H1 (cell line): ENCODE results near the gene STK39. TPM values are rescaled to one million over a fixed set of nuclear protein-coding genes. Genes with fewer than 3 reads are reported as not detected.

Source experiments
- CTCF ChIA-PET: fragments of 300-600 bp; sonication (Branson Sonifier 250); formaldehyde crosslinking; loops from one replicate; lab custom pipeline; 2021; ENCODE audit not compliant: partially characterized antibody; lab: Charles Lee
- POLR2A ChIA-PET: fragments of 300-600 bp; sonication (Branson Sonifier 250); formaldehyde crosslinking; loops from one replicate; lab custom pipeline; 2021; ENCODE audit warnings: inconsistent platforms; ENCODE audit not compliant: partially characterized antibody; lab: Charles Lee
- DNase-seq, 2 experiments: peaks; one replicate each; pipeline versions ENCODE4 v3.0.0 to v3.0.0-alpha.2; 2010 to 2022; ENCODE audit warnings: low spot score in 2 of 2, low read depth in 1 of 2, mixed read lengths in 1 of 2
- FAIRE-seq: peaks from 2 replicates; lab custom pipeline; 2011; peaks lifted over from hg19 to GRCh38; lab: Jason Lieb, UNC
- H2AFZ ChIP-seq: 2 replicates; pipeline ENCODE4 v1.8.1; 2012; ENCODE audit warnings: low read length, inconsistent platforms
- H2AK5ac ChIP-seq: 2 replicates; pipeline ENCODE4 v1.6.1; 2013; ENCODE audit warnings: low read depth, low read length
- H2BK120ac ChIP-seq: replicated peaks from 2 replicates; pipeline ENCODE3; 2013; ENCODE audit warnings: low read depth, low read length, inconsistent platforms
- H2BK12ac ChIP-seq: 2 replicates; pipeline ENCODE4 v1.6.1; 2013; ENCODE audit warnings: low read depth, low read length
- H2BK15ac ChIP-seq: 2 replicates; pipeline ENCODE4 v1.6.1; 2013; ENCODE audit warnings: low read length
- H2BK20ac ChIP-seq: 2 replicates; pipeline ENCODE4 v1.6.1; 2013; ENCODE audit warnings: low read length
- H2BK5ac ChIP-seq: 2 replicates; pipeline ENCODE4 v1.6.1; 2013; ENCODE audit warnings: low read depth, low read length
- H3K14ac ChIP-seq: 2 replicates; pipeline ENCODE4 v1.6.1; 2013; ENCODE audit warnings: inconsistent platforms; ENCODE audit not compliant: insufficient read length
- H3K18ac ChIP-seq: 2 replicates; pipeline ENCODE4 v1.6.1; 2013; ENCODE audit warnings: low read length; ENCODE audit errors: extremely low read depth
- H3K23ac ChIP-seq: 2 replicates; pipeline ENCODE4 v1.6.1; 2013; ENCODE audit warnings: inconsistent platforms; ENCODE audit not compliant: insufficient read length
- H3K23me2 ChIP-seq: 2 replicates; pipeline ENCODE4 v1.6.1; 2013; ENCODE audit warnings: low read depth, low read length
- H3K27ac ChIP-seq: 2 replicates; pipeline ENCODE4 v1.6.1; 2011; ENCODE audit warnings: low read depth, low read length, inconsistent platforms
- H3K27me3 ChIP-seq, 4 experiments: replicated peaks in 1 of 4; 1 replicate in 1 of 4; 2 replicates in 3 of 4; pipeline versions ENCODE4 v1.6.1 to v1.8.1; 2011 to 2013; ENCODE audit warnings: low read length in 3 of 4, mild to moderate bottlenecking in 3 of 4, inconsistent platforms in 2 of 4, mixed read lengths in 2 of 4, moderate library complexity in 1 of 4; ENCODE audit not compliant: control insufficient read depth in 3 of 4, insufficient read depth in 3 of 4; ENCODE audit errors: extremely low read depth in 1 of 4
- H3K36me3 ChIP-seq, 4 experiments: 2 replicates each; pipeline versions ENCODE4 v1.6.1 to v1.8.1; 2011 to 2013; ENCODE audit warnings: mild to moderate bottlenecking in 4 of 4, low read length in 3 of 4, moderate library complexity in 2 of 4, control low read depth in 1 of 4, inconsistent platforms in 1 of 4; ENCODE audit not compliant: insufficient read depth in 4 of 4, control insufficient read depth in 2 of 4
- H3K4ac ChIP-seq: replicated peaks from 2 replicates; pipeline ENCODE3; 2013; ENCODE audit warnings: low read length, low read depth, mixed read lengths, inconsistent platforms; ENCODE audit not compliant: insufficient read length
- H3K4me1 ChIP-seq, 4 experiments: replicated peaks in 1 of 4; 1 replicate in 1 of 4; 2 replicates in 3 of 4; pipeline versions ENCODE4 v1.6.1 to v1.8.1; 2011 to 2013; ENCODE audit warnings: low read length in 3 of 4, inconsistent platforms in 2 of 4, mixed read lengths in 1 of 4; ENCODE audit not compliant: insufficient read depth in 4 of 4, control insufficient read depth in 3 of 4
- H3K4me2 ChIP-seq, 2 experiments: 2 replicates each; pipeline versions ENCODE4 v1.6.1 to v1.8.1; 2011 to 2013; ENCODE audit warnings: low read depth in 2 of 2, low read length in 2 of 2, control low read depth in 1 of 2, inconsistent platforms in 1 of 2, mild to moderate bottlenecking in 1 of 2; ENCODE audit not compliant: insufficient read depth in 1 of 2
- H3K4me3 ChIP-seq, 4 experiments: fragments of 200-600, 300-600 bp in 1 of 4; sonication (generic), shearing (Covaris generic), sonication (Bioruptor Twin) in 1 of 4; 2 replicates each; pipeline versions ENCODE4 v1.5.1 to v1.8.1; 2011 to 2016; ENCODE audit warnings: low read length in 4 of 4, low read depth in 3 of 4, control low read depth in 2 of 4, inconsistent platforms in 2 of 4, mild to moderate bottlenecking in 2 of 4, mixed read lengths in 1 of 4, moderate library complexity in 1 of 4; ENCODE audit not compliant: insufficient read depth in 2 of 4; ENCODE audit errors: extremely low read depth in 1 of 4
- H3K56ac ChIP-seq: replicated peaks from 2 replicates; pipeline ENCODE3; 2013; ENCODE audit warnings: low read depth, mild to moderate bottlenecking, mixed read lengths, low read length, inconsistent platforms; ENCODE audit not compliant: insufficient read length
- H3K79me1 ChIP-seq: 2 replicates; pipeline ENCODE4 v1.6.1; 2013; ENCODE audit warnings: low read depth, low read length, control low read depth
- H3K79me2 ChIP-seq, 2 experiments: 2 replicates each; pipeline versions ENCODE4 v1.6.1 to v1.8.1; 2012 to 2013; ENCODE audit warnings: low read length in 2 of 2, mild to moderate bottlenecking in 2 of 2, inconsistent platforms in 1 of 2; ENCODE audit not compliant: insufficient read depth in 2 of 2, control insufficient read depth in 1 of 2
- H3K9ac ChIP-seq, 4 experiments: replicated peaks in 1 of 4; 1 replicate in 1 of 4; 2 replicates in 3 of 4; pipeline versions ENCODE4 v1.6.1 to v1.8.1; 2011 to 2013; ENCODE audit warnings: low read depth in 3 of 4, low read length in 3 of 4, control low read depth in 2 of 4, mild to moderate bottlenecking in 2 of 4, moderate library complexity in 2 of 4, inconsistent platforms in 1 of 4; ENCODE audit errors: extremely low read depth in 1 of 4
- H3K9me3 ChIP-seq, 2 experiments: 2 replicates each; pipeline versions ENCODE4 v1.6.1 to v1.8.1; 2012 to 2013; ENCODE audit warnings: mild to moderate bottlenecking in 2 of 2, moderate library complexity in 2 of 2, control low read depth in 1 of 2, inconsistent platforms in 1 of 2, low read depth in 1 of 2, low read length in 1 of 2, mixed read lengths in 1 of 2; ENCODE audit not compliant: insufficient read depth in 2 of 2
- H4K20me1 ChIP-seq, 2 experiments: replicated peaks in 1 of 2; 2 replicates each; pipeline versions ENCODE3 to v1.8.1; 2011 to 2013; ENCODE audit warnings: inconsistent platforms in 2 of 2, low read length in 2 of 2, mild to moderate bottlenecking in 1 of 2; ENCODE audit not compliant: insufficient read depth in 2 of 2, control insufficient read depth in 1 of 2
- H4K5ac ChIP-seq: 2 replicates; pipeline ENCODE4 v1.6.1; 2013; ENCODE audit warnings: low read length, low read depth, mixed read lengths, inconsistent platforms; ENCODE audit not compliant: insufficient read length
- H4K8ac ChIP-seq: 2 replicates; pipeline ENCODE4 v1.8.0; 2013; ENCODE audit warnings: mild to moderate bottlenecking, moderate library complexity, low read length, inconsistent platforms; ENCODE audit not compliant: insufficient read depth; ENCODE audit errors: extremely low read depth
- H4K91ac ChIP-seq: replicated peaks from 2 replicates; pipeline ENCODE3; 2013; ENCODE audit warnings: low read length, mixed read lengths, inconsistent platforms; ENCODE audit not compliant: insufficient read length
- CBX5 ChIP-seq: fragments of 300-800, 300-1000 bp; sonication (generic); IDR thresholded peaks from 2 replicates; pipeline ENCODE4 v1.7.1; 2016; ENCODE audit warnings: antibody characterized with exemption, low read length, low read depth
- CTBP2 ChIP-seq: IDR thresholded peaks from 2 replicates; pipeline ENCODE4 v1.7.0; 2011; ENCODE audit warnings: borderline replicate concordance, mild to moderate bottlenecking, moderate library complexity, mixed read lengths, low read length; ENCODE audit not compliant: insufficient read depth, insufficient read length
- E2F6 ChIP-seq: IDR thresholded peaks from 2 replicates; pipeline ENCODE4 v1.6.1; 2012; ENCODE audit warnings: inconsistent platforms
- EP300 ChIP-seq, 2 experiments: IDR thresholded peaks; 1 replicate in 1 of 2; 2 replicates in 1 of 2; pipeline ENCODE4 v1.6.1; 2011 to 2012; ENCODE audit warnings: low read depth in 2 of 2, low read length in 2 of 2, mild to moderate bottlenecking in 2 of 2, borderline replicate concordance in 1 of 2, inconsistent platforms in 1 of 2, moderate library complexity in 1 of 2
- POLR2AphosphoS5 ChIP-seq: IDR thresholded peaks from 2 replicates; pipeline ENCODE4 v1.6.1; 2011; ENCODE audit warnings: low read depth, low read length
- RFX5 ChIP-seq: IDR thresholded peaks from 2 replicates; pipeline ENCODE4 v1.6.1; 2011; ENCODE audit warnings: low read depth, low read length, improper control_type of control experiment, borderline replicate concordance
- SUZ12 ChIP-seq: fragments of 200-600 bp; sonication (generic); IDR thresholded peaks from 2 replicates; pipeline ENCODE4 v1.6.1; 2012; ENCODE audit warnings: mild to moderate bottlenecking, inconsistent platforms, low read length, moderate library complexity, mixed read lengths
- TBP ChIP-seq: IDR thresholded peaks from 2 replicates; pipeline ENCODE4 v1.6.1; 2011; ENCODE audit warnings: low read depth, low read length, improper control_type of control experiment
- USF2 ChIP-seq: IDR thresholded peaks from 2 replicates; pipeline ENCODE4 v1.6.1; 2011; ENCODE audit warnings: low read length, improper control_type of control experiment
- YY1 ChIP-seq: IDR thresholded peaks from 2 replicates; pipeline ENCODE4 v1.6.1; 2011; ENCODE audit warnings: low read depth, mild to moderate bottlenecking, low read length
- WGBS, 2 experiments: shearing (Covaris generic) in 1 of 2; methylation state at CpG; one replicate each; pipeline versions ENCODE4 v1.1.6 to v1.1.7; 2013 to 2015; ENCODE audit warnings: low lambda C conversion rate in 2 of 2, mixed read lengths in 2 of 2, inconsistent platforms in 1 of 2, low coverage in 1 of 2, missing lambda C conversion rate in 1 of 2; ENCODE audit not compliant: insufficient replicate concordance in 2 of 2, insufficient coverage in 1 of 2, insufficient read length in 1 of 2; ENCODE audit errors: extremely low coverage in 1 of 2, missing lambda C conversion rate in 1 of 2; 5-methylcytosine and 5-hydroxymethylcytosine counted together
- polyA plus RNA-seq, 7 experiments: library from polyadenylated mRNA; depleted of rRNA in 3 of 7; stranded (reverse) in 5 of 7; unstranded in 2 of 7; fragments of >200 nt in 5 of 7; fragments of 200-250 nt in 2 of 7; gene quantifications; 1 replicate in 5 of 7; 2 replicates in 1 of 7; 4 replicates in 1 of 7; pipeline versions ENCODE4 v1.2.1 to v1.2.3, GENCODE V29; 2011 to 2013; ENCODE audit warnings: missing spikeins in 2 of 7, mixed read lengths in 2 of 7
- total RNA-seq: library from RNA; stranded (reverse); fragmentation: NEBNext Ultra II Directional; extraction: Animal tissue kit (Norgen Biotek cat#: 25700); gene quantifications from 2 replicates; pipeline ENCODE4 v1.2.1, GENCODE V29; 2021

The STK39 gene
- total and polyA plus RNA-seq, 2 of the 8 experiments (the other 6 are each of a cell fraction or from before 2014, with no cell fraction given): 13.7 to 23.8 TPM

- no peak overlapping the region for H2BK5ac ChIP-seq
- no peak overlapping the region for H3K27ac ChIP-seq
- no peak overlapping the region for H3K14ac ChIP-seq
- WGBS, 2 experiments: 88% methylated on average over 5 of the region's 5 CpGs; no CpG with 5 or more reads in 1 of the 2 experiments
- H3K4me3 ChIP-seq: no peak overlapping the region
- H2AFZ ChIP-seq: no peak overlapping the region
- H3K79me1 ChIP-seq: no peaks in the 10 kb centered on the region; the same call in 1 of the 2 replicates
- H2BK15ac ChIP-seq: no peak overlapping the region
- POLR2A ChIA-PET: interaction anchor here (1.6 kb wide), 1 partner anchor 16 kb away, joined by 4 read pairs; no protein-coding TSS in a partner anchor
- FAIRE-seq: no peak
- DNase-seq: no peak
- H2BK20ac ChIP-seq: no peak overlapping the region
- peaks cover 0 to 2% (median 0%) of the 10 kb centered on the region in 4 experiments; a peak in 1 of 7 replicates for H3K27me3 ChIP-seq
- H3K36me3 ChIP-seq: no peaks in the 10 kb centered on the region
- no peak overlapping the region for H2AK5ac ChIP-seq
- CTCF ChIA-PET: interaction anchor here (0.6 kb wide), 2 partner anchors 14 to 269 kb away, joined by 3 read pairs; no protein-coding TSS in a partner anchor
- H3K23ac ChIP-seq: no peak overlapping the region
- H3K56ac ChIP-seq: no peak overlapping the region
- H3K9me3 ChIP-seq: no peaks in the 10 kb centered on the region
- H3K23me2 ChIP-seq: no peaks in the 10 kb centered on the region
- no peaks in the 10 kb centered on the region for H4K20me1 ChIP-seq
- H3K9ac ChIP-seq: no peak overlapping the region
- H3K4me2 ChIP-seq: no peak overlapping the region
- H4K5ac ChIP-seq: no peak overlapping the region
- no peak overlapping the region for H3K4ac ChIP-seq
- H4K91ac ChIP-seq: no peak overlapping the region
- no peak overlapping the region for H3K18ac ChIP-seq
- no peaks in the 10 kb centered on the region for H3K4me1 ChIP-seq
- no peaks in the 10 kb centered on the region for H3K79me2 ChIP-seq
- no peak overlapping the region for H4K8ac ChIP-seq
- no peak overlapping the region for H2BK12ac ChIP-seq
- H2BK120ac ChIP-seq: no peak overlapping the region
- TF ChIP-seq CTBP2 (no peak), TBP (no peak), USF2 (no peak), EP300 (IDR thresholded peaks at IDR 0.05; ENCODE audit: borderline replicate concordance in 1 of 2, low read depth in 2 of 2, low read length in 2 of 2) (no peak), YY1 (no peak), CBX5 (no peak), POLR2AphosphoS5 (no peak), SUZ12 (no peak), RFX5 (no peak), E2F6 (no peak)
Measured at GRCh38 chr2:168030862-168031624, 216.4 kb downstream of the STK39 start.
